ENCODE measurements around the gene CXCL8. TPM values are rescaled to one million over a fixed set of nuclear protein-coding genes. Genes with fewer than 3 reads are reported as not detected.

The CXCL8 gene
- total and polyA plus RNA-seq, 9 of the 15 experiments (the other 6 are each of a cell fraction or from before 2014, with no cell fraction given): 1.6 to 7.7 (median 3.3) TPM

DNA sequence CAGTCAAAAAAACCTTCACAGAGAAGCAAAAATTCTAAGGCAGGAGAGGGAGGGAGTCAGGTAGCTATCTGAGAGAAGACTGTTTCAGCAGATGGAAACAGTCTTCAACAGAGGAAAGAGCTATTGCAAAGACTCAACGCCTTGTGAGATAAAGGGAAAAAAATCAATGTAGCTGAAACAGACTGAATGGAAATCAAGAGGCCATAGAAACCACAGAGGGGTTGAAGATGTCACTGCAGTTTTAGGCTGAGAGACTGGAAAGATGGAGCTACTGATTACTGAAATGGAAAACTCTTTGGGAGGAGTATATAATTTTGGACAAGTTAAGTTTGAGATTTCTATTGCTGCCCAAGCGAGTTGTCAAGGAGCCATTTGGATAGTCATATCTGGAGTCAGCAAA is 28.4 kb upstream of the CXCL8 start:
- POLR2A ChIA-PET: interaction anchor here (0.7 to 1.4 kb wide), 4 partner anchors 14 to 386 kb away, joined by 3 to 5 read pairs (median 3); no protein-coding TSS in a partner anchor
- no peaks in the 10 kb centered on the region for H4K20me1 ChIP-seq (replicated peaks; ENCODE audit: control insufficient read depth, insufficient read depth, low read length)
- TF ChIP-seq TRIM28 (IDR thresholded peaks at IDR 0.05): no peak
- TF ChIP-seq, protein P1, sequence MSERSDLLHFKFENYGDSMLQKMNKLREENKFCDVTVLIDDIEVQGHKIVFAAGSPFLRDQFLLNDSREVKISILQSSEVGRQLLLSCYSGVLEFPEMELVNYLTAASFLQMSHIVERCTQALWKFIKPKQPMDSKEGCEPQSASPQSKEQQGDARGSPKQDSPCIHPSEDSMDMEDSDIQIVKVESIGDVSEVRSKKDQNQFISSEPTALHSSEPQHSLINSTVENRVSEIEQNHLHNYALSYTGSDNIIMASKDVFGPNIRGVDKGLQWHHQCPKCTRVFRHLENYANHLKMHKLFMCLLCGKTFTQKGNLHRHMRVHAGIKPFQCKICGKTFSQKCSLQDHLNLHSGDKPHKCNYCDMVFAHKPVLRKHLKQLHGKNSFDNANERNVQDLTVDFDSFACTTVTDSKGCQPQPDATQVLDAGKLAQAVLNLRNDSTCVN (CRISPR knock-in tag; IDR thresholded peaks at IDR 0.05): no peak
- TF ChIP-seq PYGO2 (tag; IDR thresholded peaks at IDR 0.05): no peak
- peak; percentile 47 for TF ChIP-seq CBFA2T3 (IDR thresholded peaks at IDR 0.05)
- no peak for TF ChIP-seq NFE2 (IDR thresholded peaks at IDR 0.05; ENCODE audit: low read depth)
- no peak for TF ChIP-seq HNRNPL (IDR thresholded peaks at IDR 0.05; ENCODE audit: low read depth, low read length)
- TF ChIP-seq MAZ (CRISPR knock-in tag; conservative IDR thresholded peaks at IDR 0.05 in 1 of 2, IDR thresholded peaks at IDR 0.05 in 1 of 2): peak in 1 of 2 experiments; percentile 37; a peak in 1 of 4 replicates
- no peak for TF ChIP-seq ELF1 (tag; IDR thresholded peaks at IDR 0.05)
- TF ChIP-seq SIX5 (IDR thresholded peaks at IDR 0.05; ENCODE audit: borderline replicate concordance in 1 of 2, insufficient read depth in 1 of 2, low read depth in 1 of 2, low read length in 2 of 2): no peak
- TF ChIP-seq BRCA1 (IDR thresholded peaks at IDR 0.05): no peak
- TF ChIP-seq BRCA1 (CRISPR knock-in tag; IDR thresholded peaks at IDR 0.05): no peak
- no peak for TF ChIP-seq NELFE (IDR thresholded peaks at IDR 0.05; ENCODE audit: insufficient read depth, insufficient read length)
- TF ChIP-seq ZNF224 (CRISPR knock-in tag; IDR thresholded peaks at IDR 0.05): no peak
- TF ChIP-seq EHMT2 (IDR thresholded peaks at IDR 0.05): 0 out of 2 replicates have a peak, but pooled peaks have one; percentile 4
- peak; percentile 12 to 62; a peak in 2 of 4 replicates for TF ChIP-seq KDM1A (IDR thresholded peaks at IDR 0.05)
- no peak for TF ChIP-seq BDP1 (IDR thresholded peaks at IDR 0.05; ENCODE audit: insufficient read depth, insufficient read length)
- no peak for TF ChIP-seq GMEB1 (CRISPR knock-in tag; IDR thresholded peaks at IDR 0.05)
- TF ChIP-seq, protein P2, sequence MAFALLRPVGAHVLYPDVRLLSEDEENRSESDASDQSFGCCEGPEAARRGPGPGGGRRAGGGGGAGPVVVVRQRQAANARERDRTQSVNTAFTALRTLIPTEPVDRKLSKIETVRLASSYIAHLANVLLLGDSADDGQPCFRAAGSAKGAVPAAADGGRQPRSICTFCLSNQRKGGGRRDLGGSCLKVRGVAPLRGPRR (CRISPR knock-in tag; IDR thresholded peaks at IDR 0.05): no peak
- TF ChIP-seq RNF2 (IDR thresholded peaks at IDR 0.05): no peak
- TF ChIP-seq CCAR2 (IDR thresholded peaks at IDR 0.05; ENCODE audit: low read depth, low read length): no peak
- no peak for TF ChIP-seq HLTF (IDR thresholded peaks at IDR 0.05)
- TF ChIP-seq RFX1 (IDR thresholded peaks at IDR 0.05): no peak
- TF ChIP-seq XRCC5 (IDR thresholded peaks at IDR 0.05; ENCODE audit: low read depth, low read length): no peak
- TF ChIP-seq MEF2D (tag; conservative IDR thresholded peaks at IDR 0.05; ENCODE audit: low read depth): no peak

More for the DNA sequence above, 28.4 kb upstream of the CXCL8 start:
- Histone ChIP-seq H3K4me2 (ENCODE audit: insufficient read depth, low read length) (no peak overlapping the region), H3K4me1 (replicated peaks in 1 of 2; ENCODE audit: control insufficient read depth in 2 of 2, insufficient read depth in 2 of 2, low read length in 2 of 2) (peaks cover 0 to 42% of the 10 kb centered on the region in 2 experiments; a peak in 4 of 5 replicates), H3K9me1 (ENCODE audit: control insufficient read depth, insufficient read depth, low read length) (no peaks in the 10 kb centered on the region), H3K4me3 (no peak overlapping the region), H3K36me3 (ENCODE audit: control insufficient read depth, insufficient read depth, low read length) (no peaks in the 10 kb centered on the region), H3K27ac (ENCODE audit: extremely low read depth, low read depth, low read length) (peak overlapping the region; percentile 58; the same call in 2 of the 3 replicates), H3K79me2 (ENCODE audit: control insufficient read depth, insufficient read depth, low read length) (no peaks in the 10 kb centered on the region), H3K9ac (ENCODE audit: insufficient read depth in 1 of 2, low read depth in 2 of 2, low read length in 2 of 2) (no peak overlapping the region), H2AFZ (ENCODE audit: low read depth, low read length) (peak overlapping the region; percentile 60), H3K27me3 (ENCODE audit: control insufficient read depth in 2 of 2, insufficient read depth in 2 of 2, low read length in 2 of 2) (no peaks in the 10 kb centered on the region), H3K9me3 (replicated peaks; ENCODE audit: control insufficient read depth, insufficient read depth, low read depth, low read length) (no peaks in the 10 kb centered on the region)
- intact Hi-C loops (cut with micrococcal nuclease) (loop anchor here (10.0 kb wide), 1 partner anchor 623 kb away; no protein-coding TSS in a partner anchor), in situ Hi-C loops (cut with MboI) (loop anchor here (25.0 kb wide), 1 partner anchor 950 kb away; no protein-coding TSS in a partner anchor)
- 12% methylated on average over 2 of the region's 2 CpGs for WGBS (ENCODE audit: insufficient coverage, low coverage, missing lambda C conversion rate)
- DNase-seq (ENCODE audit: extremely low read depth in 1 of 4, low spot score in 3 of 4): peak in 1 of 4 experiments; percentile 28
- ATAC-seq: peak; percentile 29; the same call in 2 of the 3 replicates
- CTCF ChIA-PET (ENCODE audit: low intra/inter-chr PET ratio): no interaction called here
- BruUV-seq (replicated peaks): no TSS peak
- FAIRE-seq: no peak
